Coronary artery (tissue), 2 donors: Measurements from ENCODE around the gene CYP3A5.
"Not testable (repeated sequence)": the region's sequence is repeated elsewhere in the genome, so short reads cannot be mapped to it uniquely, and the experiment has no call there.

Source experiments
- DNase-seq: peaks from one replicate; pipeline ENCODE4 v3.0.0-alpha.2; 2017; ENCODE audit warnings: low spot score
- H3K27ac ChIP-seq, 2 donors: fragments of 200-600 bp; sonication (generic); one replicate each; pipeline ENCODE4 v1.5.1; 2016 to 2019
- H3K4me3 ChIP-seq: fragments of 200-600 bp; sonication (generic); 2 replicates; pipeline ENCODE4 v1.5.1; 2016; ENCODE audit warnings: mild to moderate bottlenecking, moderate library complexity
- TF ChIP-seq, protein P1 (sequence below): fragments of 200-600 bp; sonication (generic); IDR thresholded peaks from one replicate; pipeline ENCODE4 v1.5.1; 2019; ENCODE audit warnings: antibody characterized with exemption

CYP3A5 gene

DNA sequence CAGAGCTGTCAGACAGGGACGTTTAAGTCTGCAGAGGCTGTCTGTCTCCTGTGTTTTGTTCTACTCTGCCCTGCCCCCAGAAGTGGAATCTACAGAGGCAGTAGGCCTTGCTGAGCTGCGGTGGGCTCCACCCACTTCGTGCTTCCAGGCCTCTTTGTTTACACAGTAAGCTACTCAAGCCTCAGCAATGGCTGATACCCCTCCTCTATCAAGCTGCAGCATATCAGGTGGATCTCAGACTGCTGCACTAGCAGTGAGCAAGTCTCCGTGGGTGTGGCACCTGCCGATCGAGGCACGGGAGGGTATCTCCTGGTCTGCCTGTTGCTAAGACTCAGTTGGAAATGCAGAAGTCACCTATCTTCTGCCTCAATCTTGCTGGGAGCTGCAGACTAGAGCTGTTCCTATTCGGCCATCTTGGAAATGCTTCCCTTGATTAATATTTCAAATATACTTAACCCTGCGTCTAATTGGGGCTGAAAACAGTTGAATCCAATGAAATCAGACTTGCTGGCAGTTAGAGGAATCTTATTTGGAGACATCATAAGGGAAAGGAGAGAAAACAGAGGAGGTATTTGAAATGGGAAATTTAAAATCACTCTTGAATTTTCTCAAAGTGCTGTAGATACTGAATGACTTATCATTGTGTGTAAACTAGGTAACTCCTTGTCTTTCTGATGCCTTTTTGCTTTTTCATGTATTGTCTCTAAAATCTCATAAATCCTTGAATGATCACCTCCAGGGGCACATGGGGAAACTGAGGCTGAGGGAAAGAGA lies 13.8 kb upstream of the CYP3A5 start:
- Histone ChIP-seq H3K27ac (no peak overlapping the region), H3K4me3 (no peak overlapping the region)
- TF ChIP-seq, protein P1, sequence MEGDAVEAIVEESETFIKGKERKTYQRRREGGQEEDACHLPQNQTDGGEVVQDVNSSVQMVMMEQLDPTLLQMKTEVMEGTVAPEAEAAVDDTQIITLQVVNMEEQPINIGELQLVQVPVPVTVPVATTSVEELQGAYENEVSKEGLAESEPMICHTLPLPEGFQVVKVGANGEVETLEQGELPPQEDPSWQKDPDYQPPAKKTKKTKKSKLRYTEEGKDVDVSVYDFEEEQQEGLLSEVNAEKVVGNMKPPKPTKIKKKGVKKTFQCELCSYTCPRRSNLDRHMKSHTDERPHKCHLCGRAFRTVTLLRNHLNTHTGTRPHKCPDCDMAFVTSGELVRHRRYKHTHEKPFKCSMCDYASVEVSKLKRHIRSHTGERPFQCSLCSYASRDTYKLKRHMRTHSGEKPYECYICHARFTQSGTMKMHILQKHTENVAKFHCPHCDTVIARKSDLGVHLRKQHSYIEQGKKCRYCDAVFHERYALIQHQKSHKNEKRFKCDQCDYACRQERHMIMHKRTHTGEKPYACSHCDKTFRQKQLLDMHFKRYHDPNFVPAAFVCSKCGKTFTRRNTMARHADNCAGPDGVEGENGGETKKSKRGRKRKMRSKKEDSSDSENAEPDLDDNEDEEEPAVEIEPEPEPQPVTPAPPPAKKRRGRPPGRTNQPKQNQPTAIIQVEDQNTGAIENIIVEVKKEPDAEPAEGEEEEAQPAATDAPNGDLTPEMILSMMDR = no peak
- DNase-seq = no peak

DNA sequence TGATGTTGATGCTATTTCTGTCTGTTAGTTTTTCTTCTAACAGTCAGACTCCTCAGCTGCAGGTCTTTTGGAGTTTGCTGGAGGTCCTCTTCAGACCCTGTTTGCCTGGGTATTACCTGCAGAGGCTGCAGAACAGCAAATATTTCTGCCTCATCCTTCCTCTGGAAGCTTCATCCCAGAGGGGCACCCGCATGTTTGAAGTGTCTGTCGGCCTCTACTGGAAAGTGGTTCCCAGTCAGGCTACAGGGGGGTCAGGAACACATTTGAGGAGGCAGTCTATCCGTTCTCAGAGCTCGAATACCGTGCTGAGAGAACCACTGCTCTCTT lies 13.3 kb upstream of the CYP3A5 start:
- Histone ChIP-seq H3K4me3 (no peak overlapping the region), H3K27ac (no peak overlapping the region)
- DNase-seq = no peak
- TF ChIP-seq, protein P1 = no peak

DNA sequence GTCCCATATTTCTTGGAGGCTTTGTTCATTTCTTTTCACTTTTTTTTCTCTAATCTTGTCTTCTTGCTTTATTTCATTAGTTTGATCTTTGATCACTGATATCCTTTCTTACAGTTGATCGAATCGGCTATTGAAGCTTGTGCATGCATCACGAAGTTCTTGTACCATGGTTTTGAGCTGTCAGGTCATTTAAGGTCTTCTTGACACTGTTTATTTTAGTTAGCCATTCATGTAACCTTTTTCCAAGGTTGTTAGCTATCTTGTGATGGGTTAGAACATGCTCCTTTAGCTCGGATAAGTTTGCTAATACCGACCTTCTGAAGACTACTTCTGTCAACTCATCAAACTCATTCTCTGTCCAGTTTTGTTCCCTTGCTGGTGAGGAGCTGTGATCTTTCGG lies 12.8 kb upstream of the CYP3A5 start:
- DNase-seq, H3K27ac ChIP-seq, H3K4me3 ChIP-seq: not testable (repeated sequence)

DNA sequence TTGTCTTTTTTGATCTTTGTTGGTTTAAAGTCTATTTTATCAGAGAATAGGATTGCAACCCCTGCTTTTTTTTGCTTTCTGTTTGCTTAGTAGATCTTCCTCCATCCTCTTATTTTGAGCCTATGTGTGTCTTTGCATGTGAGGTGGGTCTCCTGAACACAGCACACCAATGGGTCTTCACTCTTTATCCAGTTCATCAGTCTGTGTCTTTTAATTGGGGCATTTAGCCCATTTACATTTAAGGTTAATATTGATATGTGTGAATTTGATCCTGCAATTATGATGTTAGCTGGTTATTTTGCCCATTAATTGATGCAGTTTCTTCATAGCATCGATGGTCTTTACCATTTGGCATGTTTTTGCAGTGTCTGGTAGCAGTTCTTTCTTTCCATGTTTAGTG lies 11.9 kb upstream of the CYP3A5 start:
- H3K4me3 ChIP-seq, H3K27ac ChIP-seq, DNase-seq: not testable (repeated sequence)

DNA sequence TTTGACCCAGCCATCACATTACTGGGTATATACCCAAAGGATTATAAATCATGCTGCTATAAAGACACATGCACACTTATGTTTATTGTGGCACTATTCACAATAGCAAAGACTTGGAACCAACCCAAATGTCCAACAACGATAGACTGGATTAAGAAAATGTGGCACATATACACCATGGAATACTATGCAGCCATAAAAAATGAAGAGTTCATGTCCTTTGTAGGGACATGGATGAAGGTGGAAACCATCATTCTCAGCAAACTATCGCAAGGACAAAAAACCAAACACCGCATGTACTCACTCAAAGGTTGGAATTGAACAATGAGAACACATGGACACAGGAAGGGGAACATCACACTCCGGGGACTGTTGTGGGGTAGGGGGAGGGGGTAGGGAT lies 11.1 kb upstream of the CYP3A5 start:
- H3K27ac ChIP-seq, DNase-seq, H3K4me3 ChIP-seq: not testable (repeated sequence)

DNA sequence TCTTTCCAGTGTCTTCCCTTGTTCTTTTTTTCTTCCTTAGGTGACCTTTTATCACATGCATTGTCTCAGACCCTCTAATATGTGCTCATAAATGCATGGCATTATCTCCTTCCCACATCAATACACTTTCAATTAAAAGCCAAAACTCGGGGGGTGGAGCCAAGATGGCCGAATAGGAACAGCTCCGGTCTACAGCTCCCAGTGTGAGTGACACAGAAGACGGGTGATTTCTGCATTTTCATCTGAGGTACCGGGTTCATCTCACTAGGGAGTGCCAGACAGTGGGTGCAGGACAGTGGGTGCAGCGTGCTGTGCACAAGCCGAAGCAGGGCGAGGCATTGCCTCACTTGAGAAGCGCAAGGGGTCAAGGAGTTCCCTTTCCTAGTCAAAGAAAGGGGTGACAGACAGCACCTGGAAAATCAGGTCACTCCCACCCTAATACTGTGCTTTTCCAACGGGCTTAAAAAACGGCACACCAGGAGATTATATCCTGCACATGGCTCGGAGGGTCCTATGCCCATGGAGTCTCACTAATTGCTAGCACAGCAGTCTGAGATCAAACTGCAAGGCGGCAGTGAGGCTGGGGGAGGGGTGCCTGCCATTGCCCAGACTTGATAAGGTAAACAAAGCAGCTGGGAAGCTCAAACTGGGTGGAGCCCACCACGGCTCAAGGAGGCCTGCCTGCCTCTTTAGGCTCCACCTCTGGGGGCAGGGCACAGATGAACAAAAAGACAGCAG lies 6.2 kb upstream of the CYP3A5 start:
- not testable (repeated sequence) for H3K4me3 ChIP-seq, DNase-seq, H3K27ac ChIP-seq

DNA sequence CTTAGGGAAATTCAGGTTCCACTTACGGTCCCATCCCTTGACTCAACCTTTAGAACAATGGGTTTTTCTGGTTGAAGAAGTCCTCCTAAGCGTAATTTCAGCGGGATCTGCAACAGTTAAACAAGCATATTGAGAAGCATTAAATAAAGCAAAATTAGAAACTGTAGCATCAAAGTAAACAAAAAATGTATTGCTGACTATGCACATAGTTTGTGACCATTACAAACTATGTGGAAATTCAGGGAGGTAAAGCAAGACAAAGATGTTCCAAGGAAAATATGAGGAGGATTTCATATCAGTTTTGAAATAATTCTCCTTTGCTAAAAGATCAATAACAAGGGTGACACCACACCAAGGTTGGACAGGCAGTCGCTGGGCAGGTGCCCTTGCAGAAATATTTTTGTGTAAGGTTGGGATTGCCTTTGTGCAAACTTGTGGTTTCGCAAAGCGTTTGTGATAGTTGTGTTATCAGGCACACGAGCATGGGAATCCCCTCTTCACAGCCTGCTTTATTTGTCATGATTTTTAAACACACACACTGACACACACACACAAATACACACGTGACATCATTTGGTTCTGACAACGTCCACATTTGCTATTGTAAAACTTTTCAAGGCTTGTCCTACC lies 5.4 kb upstream of the CYP3A5 start:
- no peak overlapping the region for H3K4me3 ChIP-seq
- no peak for DNase-seq
- H3K27ac ChIP-seq = no peak overlapping the region
- TF ChIP-seq, protein P1 = no peak

DNA sequence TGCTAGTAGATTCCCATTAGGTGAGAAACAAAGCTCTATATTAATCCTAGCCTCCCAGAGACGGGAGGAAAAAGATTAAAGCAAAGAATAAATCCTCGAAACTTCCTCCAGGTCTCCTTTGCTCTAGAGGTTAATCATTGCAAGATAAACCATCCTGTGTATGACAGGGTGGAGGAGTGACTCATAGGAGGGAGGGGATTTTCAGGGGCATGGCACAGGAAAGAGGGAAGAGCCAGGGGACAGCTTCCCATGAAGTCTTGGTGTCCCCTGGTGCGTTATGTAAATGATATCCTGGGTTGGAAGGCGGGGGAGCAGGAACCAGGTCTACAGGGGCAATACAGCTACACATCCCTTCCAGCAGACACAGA lies 780 bp downstream of the CYP3A5 start:
- no peak overlapping the region for H3K27ac ChIP-seq
- H3K4me3 ChIP-seq = no peak overlapping the region
- TF ChIP-seq, protein P1 = no peak
- DNase-seq = no peak

DNA sequence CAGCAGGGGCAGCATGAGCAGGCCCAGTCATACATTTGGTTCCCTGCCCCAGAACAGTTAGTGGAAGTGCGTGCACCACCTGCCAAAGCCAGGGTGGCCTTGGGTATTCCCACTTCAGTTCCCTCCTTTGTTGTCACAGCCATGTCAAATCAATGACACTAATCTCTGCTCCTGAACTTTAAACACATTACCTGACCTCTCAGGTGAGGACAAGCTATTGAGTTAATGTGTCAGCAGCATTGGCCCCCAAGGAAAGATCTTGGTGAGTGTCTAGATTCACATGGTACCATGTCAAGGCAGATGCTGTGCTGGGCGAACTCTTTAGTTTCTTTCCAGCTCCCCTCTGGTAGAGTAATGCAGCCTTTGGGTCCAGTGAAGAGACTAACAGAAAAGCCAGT lies 2.1 kb downstream of the CYP3A5 start:
- Histone ChIP-seq H3K27ac (no peak overlapping the region), H3K4me3 (no peak overlapping the region)
- DNase-seq = no peak
- TF ChIP-seq, protein P1 = no peak
